SIG-M5 treated with dmso at 0.1 percent for 504 hours (cell line): ENCODE results near the gene TP53AIP1.
A peak's percentile ranks its signal among the peaks of the same experiment; 100 is the strongest.

Experiments
- DNase-seq: peaks from one replicate; lab custom pipeline; 2025; ENCODE audit not compliant: unreplicated experiment; lab: John Stamatoyannopoulos, UW

The TP53AIP1 gene

DNA sequence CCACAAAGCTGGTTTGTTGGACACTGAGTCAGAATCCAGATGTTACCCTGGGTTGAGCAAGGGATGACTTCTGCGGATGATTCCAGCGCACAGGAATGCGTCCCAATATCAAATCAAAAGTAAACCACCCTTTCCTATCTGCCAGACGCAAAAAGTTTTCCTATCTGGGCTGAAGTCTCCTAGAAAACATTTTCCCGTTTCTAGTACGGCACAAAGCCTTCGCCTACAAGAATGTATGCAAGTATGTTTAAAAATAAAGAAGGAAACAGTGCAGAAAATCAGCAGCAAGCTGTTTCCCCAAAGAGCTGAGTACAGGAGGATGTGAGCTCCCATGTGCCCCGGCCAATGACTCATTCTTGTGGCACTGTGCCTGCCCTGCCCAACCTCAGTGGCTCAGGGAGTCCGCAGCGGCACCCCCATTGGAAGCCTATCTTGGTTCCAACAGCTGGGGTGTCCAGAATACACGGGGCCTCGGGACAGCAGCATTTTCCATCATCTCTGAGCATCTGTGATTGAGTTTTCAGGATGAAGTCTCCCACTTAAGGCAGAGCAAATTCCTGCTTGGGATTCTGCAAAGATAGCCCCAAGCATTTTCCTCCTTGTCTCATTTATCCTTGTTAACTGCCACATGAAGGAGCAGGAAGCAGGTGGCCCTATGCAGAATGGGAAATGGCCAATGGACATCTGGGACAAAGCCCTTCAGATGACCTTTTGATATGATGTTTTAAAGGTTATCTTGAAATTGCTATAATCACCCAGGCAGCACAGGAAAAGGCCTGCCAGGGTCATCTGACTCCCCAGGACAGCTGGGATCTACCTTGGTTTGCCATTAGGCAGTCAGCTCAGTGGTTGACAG is 34.1 kb downstream of the TP53AIP1 start:
- peak; percentile 19 for DNase-seq

DNA sequence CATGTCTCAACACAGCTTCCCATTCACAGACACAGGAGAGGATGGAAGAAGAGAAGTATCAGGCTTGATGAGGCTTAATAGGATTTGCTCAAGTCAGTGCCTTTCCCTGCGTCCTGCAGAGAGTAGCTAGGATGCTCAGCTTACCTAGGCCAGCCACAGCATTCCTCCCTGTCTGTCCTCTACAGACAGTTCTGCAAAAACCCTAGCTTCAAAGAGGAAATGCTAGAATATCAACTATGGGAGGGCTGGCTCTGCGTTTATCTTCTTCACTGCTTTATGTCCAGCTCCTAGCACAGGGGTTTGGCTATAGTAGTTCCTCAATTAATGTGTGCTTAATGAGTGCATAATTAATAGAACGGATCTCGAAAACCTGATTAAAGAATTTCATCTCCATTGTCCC is 35.1 kb downstream of the TP53AIP1 start:
- DNase-seq, result no peak

DNA sequence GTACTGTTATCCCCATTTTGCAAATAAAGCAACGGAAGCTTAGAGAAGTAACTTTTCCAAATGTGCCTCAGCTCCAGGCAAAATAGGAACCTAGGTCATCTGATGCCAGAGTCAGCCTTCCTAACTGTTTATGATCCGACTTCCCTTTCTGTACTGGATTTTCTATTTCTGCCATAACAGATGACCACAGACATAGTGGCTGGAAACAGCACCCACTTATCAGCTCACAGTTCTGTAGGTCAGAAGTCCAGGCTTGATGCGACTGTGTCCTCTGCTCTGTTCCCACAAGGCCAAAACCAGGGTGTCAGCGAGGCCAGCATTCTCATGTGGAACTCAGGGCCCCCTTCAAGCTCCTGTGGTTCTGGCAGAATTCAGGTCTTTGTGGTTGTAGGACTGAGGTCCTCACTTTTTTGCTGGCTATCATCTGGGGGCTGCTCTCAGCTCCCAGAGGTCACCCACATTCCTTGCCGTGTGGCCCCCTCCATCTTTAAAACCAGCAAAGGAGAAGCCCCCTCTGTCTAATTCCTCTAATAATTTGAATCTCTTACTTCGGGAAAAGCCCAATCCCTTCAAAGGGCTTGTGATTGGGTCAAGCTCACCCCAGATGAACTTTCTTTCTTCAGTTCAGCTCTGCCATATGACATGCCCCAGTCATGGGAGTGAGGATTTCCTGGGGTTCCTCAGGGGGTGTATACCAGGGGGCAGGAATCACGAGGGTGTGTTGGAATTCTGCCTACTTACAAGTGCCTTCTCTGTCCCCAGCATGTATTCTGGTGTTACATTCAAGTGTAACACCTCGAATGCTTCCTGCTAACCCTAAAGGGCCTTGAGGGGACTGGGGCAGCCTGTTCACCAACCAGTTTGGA is 36.3 kb downstream of the TP53AIP1 start:
- no peak for DNase-seq

DNA sequence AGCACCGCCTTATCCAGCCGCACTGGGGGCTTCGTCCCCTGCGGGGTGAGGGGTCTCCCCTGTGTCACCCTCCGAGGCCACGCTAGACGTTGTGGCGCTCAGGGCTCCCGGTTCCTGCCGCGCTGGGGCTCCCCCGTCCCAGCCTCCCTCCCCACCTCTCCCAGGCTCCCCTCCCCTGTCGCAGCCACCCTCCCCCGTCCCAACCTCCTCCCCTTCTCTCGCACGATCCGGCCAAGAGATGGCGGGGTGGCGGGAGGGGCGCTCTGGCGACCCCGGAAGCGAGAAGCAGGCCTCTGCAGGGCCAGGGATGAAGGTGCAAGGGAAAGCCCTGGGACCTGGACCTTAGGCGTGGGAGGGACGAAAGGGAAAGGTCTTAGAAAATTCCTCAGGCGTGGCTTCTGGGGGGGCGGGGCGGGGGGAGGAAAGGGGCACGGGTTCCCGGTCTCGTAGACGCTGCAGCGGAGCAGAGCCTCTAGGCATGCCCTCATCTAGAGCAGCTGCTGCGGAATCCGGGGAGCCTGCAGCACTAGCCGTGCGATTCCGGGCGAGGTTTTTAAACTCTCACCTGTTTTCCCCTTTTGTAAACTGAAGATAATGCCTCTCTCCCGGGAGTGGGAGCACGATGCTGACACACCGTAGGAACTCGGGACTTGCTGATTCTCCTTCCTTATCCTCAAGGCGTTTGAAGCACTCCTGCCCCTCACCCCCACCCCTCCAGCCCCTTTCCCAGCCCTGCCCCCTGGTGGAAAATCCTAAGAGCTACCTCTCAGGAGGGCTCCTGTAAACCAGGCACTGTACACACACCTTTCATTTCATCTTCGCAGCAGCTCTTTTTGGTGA is 37.1 kb downstream of the TP53AIP1 start:
- peak; percentile 49 for DNase-seq

DNA sequence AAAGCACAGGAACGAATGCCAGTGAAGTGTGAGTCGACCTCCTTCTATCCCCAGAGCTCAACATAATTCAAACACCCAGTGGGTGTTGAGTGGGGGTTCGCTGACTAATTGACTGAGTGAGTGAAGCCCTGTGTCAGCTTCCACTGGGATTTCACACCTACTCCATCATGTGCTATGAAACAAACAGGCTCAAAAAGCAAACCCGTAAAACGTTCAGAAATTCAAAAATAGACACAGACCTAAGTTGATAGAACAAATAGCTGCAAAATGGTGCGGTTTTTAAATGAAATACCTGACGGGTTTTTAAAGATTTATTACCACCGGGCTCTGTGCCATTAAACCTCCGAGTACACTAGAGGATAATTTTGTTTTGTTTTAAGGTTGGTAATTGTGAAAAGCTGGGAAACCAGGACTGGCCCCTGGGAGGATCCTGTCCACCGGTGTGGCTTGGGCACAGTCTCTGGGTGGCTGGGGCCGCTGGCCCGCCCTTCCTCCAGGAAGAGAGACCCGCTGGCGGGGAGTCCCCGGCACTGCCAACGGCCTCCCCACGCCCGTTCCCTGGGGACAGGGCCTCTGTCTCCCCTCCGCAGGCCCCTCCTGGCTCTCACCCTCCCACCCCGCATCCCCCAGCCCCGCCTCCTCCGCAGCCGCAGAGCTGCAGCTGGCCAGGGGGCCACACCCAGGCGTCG is 37.9 kb downstream of the TP53AIP1 start:
- no peak for DNase-seq

DNA sequence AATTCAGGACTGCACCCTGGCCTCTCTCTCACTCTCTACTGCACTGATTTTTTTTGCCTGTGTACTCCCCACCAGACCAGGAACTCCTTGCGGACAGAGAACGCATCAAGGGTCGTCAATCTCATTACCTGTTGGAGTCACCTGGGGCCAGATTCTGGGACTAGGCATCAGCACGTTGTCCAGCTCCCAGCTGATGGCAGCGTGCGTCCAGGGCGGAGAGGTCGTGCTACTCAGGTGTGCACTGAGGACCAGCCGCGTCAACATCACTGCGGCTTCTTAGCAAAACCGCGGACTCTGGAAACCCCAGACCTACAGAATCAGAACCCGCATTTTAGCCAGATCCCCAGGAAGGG is 38.4 kb downstream of the TP53AIP1 start:
- no peak for DNase-seq

DNA sequence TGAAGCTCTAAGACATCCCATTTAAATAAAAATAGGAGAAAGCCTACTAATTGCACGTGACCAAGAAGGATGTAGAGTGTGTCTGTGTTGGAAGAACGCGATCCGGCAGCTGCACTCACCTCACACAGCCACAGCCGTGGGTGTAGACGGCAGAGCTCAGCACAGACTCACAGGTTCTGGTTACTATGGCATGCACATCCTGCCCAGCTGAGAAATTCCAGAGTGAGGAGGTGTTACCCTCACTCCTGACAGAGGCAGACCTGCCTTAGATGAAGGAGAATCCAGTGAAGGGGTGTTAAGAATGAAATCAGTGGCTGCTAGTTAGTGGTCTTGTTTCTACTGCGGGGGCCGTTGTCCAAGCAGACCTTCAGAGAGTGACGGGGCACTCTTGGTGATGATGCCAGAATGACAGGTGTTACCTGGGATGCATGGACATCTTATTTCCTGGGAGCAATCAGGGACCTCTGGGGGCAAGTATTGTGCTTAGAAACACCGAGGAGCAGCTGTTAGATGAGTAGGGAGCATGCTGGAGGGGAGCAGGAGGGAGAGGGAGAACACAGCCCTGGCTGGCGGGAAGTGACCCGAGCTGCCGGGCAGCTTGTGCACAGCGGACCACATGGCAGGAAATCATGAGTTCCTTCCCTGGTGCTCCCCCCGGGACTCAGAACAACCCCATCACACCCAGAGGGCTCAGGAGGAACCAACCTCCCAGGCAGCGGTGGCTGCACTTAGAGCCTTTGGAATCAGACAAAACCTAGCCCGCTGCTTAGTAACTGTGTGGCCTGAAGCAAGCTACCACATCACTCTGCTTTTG is 39.2 kb downstream of the TP53AIP1 start:
- no peak for DNase-seq

DNA sequence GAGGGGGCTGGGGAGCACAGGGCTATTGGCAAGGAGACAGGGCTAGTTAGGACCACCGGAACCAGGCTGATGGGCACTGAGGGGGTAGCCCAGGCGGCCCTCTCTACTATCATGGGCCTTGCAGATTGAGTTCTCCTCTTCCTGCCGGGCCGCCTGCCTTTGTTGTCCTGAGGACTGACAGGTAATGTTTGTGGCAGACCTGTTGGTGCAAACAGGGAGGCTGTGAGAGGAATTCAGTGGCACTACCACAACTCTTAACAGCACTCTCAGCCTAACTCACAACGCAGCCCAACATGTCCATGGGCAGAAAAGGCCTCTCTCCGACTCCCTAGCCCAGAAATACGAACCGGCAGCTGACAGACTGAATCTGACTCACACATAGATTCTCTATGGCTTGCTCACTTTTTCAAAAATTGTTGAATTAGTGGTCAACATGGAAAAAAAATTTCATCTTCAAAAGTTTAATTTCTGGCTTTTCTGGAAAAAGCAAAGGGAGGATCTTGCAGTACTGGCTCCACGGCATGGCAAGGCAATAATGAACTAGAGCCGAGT is 40.1 kb downstream of the TP53AIP1 start:
- no peak for DNase-seq

DNA sequence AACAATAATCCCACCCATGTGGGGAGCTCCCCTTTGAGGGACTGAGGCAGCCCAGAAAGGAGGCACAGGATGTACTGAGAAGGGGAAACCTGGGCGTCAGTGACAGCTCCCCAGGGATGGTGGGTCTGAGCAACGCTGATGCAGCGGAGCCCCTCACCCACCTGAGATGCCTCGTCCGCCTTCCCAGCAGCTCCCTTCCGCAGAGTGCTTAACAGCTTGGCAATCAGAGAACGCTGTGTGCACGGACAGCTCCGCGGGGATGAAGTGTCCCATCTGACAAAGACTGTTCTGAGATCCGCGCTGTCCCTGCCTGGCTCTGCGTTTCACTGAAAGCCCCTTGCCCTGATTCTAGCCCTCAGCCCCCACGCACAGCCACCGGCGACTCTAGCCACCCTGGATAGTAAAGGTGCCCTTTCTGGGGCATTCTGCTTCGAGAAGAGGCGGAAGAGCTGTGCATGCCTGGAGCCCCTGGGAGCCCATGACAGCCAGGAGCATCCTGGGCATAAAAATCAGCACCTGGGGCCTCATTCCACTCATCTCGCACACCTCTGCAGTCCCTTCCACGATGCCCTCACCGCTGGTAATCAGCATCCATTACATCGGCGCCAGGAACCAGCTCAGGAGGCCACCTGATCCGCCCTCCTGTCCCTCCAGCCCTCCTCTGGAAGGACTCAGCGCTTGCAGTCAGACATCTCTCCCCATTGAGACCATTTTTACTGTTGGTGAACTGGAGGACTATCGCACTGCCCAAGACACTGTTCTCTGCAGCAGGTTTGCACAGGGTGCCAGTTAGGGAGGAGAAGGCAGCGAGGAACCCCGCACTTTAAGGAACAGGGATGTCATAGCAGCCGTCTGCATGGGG is 40.8 kb downstream of the TP53AIP1 start:
- DNase-seq, result no peak

DNA sequence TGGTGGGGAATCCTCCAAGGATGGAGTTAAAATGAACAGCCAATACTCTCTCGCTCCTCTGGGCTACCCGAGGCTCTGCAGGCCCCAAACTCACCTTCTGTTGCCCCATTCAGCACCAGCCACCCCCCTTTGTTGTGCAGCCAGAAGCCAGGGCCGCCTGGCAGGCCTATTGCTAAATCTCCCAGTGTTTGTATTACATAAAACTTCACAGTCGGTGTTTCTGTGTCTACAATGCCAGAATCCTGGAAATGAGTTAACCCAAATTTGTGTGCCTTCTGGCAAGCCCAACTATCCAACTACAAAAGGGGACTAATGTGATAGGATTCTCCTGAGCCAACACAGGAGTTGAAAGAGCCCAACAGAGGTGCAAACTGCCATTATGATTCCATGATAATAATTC is 42.2 kb downstream of the TP53AIP1 start:
- no peak for DNase-seq

DNA sequence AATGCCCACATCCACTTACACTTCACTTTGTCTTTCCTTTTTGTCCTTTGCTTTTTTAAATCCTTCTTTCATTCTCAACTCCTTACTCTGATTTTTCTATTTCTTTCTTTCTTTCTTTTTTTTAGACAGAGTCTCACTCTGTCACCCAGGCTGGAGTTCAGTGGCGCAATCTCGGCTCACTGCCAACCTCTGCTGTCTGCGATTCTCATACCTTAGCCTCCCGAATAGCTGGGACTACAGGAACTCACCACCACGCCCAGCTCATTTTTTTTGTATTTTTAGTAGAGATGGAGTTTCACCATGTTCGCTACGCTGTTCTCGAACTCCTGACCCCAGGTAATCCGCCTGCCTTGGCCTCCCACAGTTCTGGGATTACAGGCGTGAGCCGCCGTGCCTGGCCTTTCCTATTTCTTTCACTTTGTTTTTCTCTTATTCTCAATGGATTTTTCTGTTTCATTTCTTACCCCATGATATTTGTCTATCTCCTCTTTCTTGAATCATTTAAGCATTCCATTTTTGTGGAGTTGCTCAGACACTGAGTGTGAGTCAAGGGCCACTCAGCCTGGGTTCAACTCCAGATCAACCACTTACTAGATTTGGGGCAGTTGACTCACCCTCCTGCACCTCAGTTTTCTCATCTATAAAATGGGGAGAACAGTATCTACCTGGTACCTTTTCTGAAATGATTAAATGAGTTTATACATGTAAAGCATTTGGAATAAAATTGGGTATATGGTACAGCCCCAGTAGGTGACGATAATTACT is 43.9 kb downstream of the TP53AIP1 start:
- no peak for DNase-seq

DNA sequence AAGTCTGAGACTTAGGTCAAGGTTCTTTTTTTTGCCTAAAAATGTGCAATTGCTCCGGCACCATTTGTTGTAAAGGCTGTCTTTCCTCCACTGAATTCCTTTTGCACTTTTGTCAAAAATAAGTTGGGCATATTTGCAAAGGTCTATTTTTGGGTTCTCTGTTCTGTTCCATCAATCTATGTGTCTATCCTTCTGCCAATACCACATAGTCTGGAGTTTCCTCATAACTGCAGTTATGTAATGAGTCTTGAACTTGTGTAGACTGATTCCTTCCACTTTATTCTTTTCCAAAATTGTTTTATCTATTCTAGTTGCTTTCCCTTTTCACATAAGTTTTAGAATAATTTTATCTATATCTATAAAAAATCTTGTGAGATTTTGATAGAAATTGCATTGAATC is 44.8 kb downstream of the TP53AIP1 start:
- DNase-seq, result no peak

DNA sequence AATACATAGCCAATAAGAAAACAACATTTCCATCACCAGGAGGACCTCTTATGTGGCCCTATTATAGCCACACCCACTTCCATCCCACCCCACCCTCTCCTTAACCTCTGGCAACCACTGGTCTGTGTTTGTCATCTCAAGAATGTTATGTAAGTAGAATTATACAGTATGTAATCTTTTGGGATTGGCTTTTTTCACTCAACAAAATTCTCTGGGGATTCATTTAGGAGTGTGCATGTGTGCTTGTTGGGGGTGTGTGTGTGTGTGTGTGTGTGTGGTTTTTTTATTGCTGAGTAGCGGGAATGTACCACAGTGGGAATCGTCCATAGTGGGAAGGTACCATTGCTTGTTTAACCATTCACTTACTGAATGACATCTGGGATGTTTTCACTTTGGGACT is 46.3 kb downstream of the TP53AIP1 start:
- DNase-seq, result no peak

DNA sequence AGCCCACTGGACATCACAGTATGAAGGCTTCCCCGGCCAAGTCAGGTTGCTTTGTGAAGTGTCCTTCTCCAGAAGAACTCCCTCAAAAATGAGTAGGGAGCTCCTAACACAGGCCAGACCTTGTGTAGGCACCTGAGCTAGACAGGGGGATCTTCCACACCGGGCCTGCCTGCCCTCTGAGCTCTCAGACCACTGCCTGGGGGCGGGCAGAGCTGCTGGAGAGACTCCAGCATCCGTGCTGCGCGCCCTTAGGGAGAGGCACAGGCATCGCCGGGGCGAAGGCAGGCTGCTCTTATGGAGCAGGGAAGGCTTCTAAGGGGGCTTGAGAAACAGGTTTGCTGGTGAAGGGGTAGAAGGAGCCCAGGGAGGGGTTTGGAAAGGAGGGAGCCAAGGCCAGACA is 47.1 kb downstream of the TP53AIP1 start:
- no peak for DNase-seq

DNA sequence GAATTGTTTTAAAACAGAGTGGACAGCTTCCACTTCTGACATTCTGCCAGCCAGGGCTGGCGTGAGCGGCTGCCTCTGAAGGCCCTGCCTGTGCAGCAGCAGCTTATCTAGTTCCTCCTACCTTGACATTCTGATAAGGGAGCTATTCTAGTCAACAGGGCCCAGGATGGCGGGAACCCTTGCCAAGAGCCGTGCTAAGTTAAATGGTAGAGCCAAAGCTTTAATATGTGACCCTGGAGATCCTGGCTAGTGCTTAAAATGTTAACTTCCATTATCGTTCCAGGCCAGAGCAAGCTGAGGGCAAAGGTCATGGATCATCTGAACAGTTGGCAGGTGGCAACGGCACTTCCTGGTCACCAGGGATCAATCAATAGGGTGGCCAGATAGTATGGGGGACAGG is 48.0 kb downstream of the TP53AIP1 start:
- DNase-seq, result no peak

DNA sequence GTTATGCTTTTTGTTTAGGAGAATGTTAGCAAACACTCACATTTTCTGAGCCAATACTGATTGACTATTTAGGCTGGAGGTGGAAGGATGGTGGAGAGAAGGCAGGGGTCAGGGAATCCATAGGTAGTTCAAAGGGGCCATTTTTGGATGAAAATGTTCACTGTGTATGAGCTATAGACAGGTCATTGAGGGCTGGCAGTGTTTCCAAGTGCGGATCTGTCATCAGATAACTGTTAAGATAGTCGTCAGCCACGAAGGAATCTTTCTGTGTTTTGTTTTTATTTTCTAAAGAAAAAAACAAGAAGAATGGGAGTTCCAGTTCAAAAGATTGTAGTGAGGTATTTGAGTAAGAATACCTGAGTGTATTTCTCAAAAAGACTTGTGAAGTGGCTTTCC is 48.4 kb downstream of the TP53AIP1 start:
- DNase-seq, result no peak

DNA sequence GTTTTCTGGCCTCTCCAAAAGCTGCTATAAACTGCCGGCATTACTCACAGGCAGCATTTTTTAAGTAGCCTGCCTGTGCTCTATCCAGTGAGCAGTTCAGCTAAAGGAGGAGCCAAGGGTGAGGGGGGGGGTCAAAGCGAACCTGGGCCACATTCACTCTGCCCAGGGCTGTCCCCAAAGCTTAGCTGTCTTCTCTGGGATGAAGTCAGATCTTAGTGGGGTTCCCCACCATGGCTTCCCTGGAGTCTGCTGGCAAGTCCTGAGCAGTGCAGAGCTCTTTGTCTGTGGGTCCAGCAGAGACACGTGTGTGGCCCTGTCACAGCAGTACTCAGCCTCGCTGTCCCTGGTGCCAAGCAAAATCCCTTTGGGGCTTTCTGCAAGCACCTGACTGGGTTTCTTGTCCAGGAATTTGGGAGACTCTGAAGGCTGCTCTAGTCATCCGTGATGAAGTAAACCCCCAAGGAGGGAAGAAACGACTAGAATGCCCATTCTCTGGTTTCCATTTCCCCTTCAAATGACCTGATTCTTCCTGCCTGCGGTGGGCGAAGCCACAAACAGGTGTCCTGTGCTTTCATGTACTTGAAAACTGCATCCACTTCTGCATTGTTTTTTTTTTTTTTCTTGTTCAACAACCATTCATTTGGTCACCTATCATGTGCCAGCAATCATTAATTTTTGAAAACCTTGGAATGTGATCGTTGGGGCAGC is 48.9 kb downstream of the TP53AIP1 start:
- no peak for DNase-seq
